D341Med (cell line): ENCODE results near the gene CTDNEP1.

Experiments
- DNase-seq: peaks from one replicate; pipeline ENCODE4 v3.0.0; 2012; ENCODE audit warnings: low spot score

CTDNEP1 gene

GRCh38 chr17:7280519-7281073, 29.1 kb upstream of the CTDNEP1 start:
- DNase-seq: peak; percentile 74

GRCh38 chr17:7279448-7279847, 27.9 kb upstream of the CTDNEP1 start:
- no peak for DNase-seq

- no peak for DNase-seq
Observed at GRCh38 chr17:7266784-7267183, 15.2 kb upstream of the CTDNEP1 start.

DNA sequence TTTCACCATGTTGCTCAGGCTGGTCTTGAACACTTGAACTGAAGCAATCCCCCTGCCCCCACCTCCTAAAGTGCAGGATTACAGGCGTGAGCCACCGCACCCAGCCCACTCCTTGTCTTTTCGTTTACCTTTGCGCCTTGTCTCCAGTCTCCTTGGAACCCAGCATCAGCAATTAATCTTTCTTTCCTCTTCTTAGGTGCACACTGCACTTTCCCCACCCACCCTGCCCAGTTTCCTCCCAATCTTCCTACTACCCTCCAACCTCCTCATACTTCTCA, 12.2 kb upstream of the CTDNEP1 start:
- DNase-seq: no peak

DNA sequence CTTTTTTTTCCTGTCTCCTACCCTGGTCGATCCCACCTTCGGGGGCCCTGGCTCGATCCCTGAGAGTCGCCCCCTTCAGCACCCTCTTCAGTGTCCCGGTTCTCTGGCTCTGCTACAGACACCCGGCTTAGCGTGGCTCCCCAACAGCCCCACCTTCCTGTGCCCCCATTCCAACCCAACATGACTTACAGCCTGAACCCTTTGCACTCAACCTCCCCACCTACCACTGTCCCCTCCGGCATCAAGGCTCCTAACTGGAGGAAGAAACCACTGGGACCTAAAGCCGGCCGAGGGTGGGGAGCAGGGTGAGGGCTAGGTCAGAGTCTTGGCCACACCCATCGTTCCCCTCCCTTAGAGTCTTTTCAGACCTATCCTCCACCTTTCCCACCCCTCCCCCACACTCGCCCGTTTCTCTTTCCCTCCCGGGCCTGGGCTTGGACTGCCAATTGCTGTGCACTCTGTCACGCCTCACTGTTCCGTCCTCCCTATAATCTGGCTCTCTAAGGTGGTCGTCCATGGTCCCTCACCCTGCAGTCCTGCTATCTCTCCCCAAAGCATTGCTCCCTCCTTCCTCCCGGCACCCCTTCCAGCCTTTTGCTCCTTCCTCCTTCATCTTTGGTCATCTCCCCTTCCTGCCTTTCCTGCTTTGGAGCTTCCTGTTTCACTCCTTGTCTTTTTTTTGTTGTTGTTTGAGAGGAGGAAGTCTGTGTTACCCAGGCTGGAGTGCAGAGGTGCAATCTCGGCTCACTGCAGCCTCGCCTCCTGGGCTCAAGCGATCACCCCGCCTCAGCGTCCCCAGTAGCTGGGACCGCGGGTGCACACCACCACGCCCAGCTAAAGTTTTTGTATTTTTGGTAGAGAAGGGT, 11.6 kb upstream of the CTDNEP1 start:
- DNase-seq: no peak

DNA sequence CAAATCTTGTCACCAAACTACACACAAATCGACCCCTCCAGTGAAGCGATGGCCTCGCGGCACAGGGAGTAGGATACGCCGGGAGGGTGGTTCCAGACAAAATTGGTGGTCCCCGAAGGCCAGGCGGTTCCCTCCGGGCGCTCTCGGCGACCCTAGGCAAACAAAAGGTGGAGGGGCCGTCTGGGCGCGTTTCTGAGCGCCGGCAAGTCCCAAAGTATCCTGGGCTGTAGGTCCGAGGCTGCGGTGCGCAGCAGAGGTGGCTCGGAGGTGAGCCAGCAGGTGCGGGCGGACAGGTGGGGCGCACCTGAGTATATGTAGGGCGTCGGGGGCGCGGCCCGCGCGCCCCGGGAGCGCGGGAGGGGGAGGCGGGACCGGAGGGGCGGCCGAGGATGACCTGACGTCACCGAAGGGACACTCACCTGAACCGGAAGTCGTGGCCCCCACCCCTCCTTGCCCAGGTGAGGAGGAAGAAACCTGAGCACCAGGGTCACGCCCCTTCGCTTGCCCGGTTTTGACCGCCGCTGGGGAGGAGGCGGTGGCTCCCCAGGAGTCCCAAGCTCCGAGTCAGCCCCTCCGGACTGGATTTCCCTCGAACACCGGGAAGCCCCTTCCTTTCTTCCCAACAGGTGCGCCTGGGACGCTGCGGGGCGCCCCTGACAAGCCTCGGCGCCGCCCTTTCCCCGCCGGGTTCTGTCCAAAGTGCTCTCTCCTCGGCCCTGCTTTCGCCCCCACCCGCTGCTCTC, 10.8 kb upstream of the CTDNEP1 start, which contains the start of gene CLDN7:
TSS of gene CLDN7 (minus strand) at position 287 of the 743 bp plus-strand sequence. CDS start 435 bp downstream, outside the sequence.
- no peak for DNase-seq

DNA sequence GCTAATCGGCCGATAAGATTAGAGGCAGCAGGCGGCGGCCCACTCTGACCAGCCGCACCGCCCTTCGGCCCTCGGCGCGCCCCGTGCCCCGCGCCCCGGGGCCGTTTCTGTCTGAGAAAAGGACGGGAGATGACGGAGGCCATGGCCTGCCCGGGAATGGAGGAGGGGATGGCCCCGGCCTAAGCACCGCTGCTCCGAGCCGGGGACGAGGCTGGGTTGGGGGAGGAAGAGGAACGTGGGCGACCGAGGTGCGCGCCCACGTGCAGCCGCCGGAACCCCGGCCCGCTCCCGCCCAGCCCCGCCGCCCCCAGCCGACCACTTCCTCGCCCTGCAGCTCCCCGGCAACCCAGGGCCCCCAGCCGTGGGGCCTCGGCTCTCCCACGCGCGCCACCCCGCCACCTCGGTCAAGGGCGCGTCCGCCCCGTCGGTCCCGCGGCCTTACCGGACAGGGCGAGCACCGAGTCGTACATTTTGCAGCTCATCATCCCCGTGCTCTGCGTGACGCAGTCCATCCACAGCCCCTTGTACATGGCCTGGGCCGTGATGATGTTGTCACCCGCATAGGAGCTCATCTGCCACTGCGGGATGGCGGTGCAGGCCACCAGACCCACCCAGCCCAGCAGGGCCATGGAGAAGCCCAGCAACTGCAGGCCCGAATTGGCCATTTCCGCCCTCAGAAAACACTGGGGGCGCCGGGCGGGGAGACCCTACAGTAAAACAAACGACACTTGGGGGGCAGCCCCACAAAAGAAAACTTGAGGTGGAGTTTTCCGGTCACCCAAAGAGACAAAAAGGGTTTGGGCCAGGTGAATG, 10.1 kb upstream of the CTDNEP1 start:
- no peak for DNase-seq

GRCh38 chr17:7260651-7261378, 9.3 kb upstream of the CTDNEP1 start:
- no peak for DNase-seq

DNA sequence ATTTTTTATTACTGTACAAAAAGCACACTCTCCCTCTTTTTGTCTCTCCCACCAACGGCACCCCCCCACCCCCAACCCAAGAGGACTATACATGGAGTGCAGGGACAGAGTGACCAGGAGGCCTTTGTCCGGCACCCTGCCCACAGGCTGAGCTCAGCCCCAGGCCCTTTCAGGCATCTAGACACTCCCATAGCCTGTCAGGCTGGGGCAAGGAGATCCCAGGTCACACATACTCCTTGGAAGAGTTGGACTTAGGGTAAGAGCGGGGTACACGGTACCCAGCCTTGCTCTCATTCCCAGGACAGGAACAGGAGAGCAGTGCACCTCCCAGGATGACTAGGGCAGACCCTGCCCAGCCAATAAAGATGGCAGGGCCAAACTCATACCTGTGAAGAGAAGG, 8.6 kb upstream of the CTDNEP1 start:
- no peak for DNase-seq

DNA sequence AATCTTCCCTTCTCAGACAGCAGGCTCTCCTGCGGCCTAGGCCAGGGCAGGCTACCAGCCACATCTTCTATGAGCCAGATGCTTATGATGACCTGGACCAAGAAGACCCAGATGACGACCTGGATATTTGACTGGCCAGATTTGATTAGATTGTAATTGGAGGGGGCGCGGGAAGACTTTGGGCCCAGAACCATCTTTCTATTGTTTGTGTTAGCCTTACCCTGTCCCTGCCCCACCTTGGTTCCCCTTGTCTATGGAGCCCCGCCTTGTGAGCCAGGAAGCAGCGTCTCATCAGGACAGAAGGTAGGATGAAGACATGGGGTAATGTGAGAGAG, 8.0 kb upstream of the CTDNEP1 start:
- no peak for DNase-seq

GRCh38 chr17:7258731-7259554, 7.4 kb upstream of the CTDNEP1 start:
- no peak for DNase-seq

- DNase-seq: no peak
Observed at GRCh38 chr17:7256766-7257456, 5.4 kb upstream of the CTDNEP1 start.

GRCh38 chr17:7254511-7254910, 3.0 kb upstream of the CTDNEP1 start:
- no peak for DNase-seq

DNA sequence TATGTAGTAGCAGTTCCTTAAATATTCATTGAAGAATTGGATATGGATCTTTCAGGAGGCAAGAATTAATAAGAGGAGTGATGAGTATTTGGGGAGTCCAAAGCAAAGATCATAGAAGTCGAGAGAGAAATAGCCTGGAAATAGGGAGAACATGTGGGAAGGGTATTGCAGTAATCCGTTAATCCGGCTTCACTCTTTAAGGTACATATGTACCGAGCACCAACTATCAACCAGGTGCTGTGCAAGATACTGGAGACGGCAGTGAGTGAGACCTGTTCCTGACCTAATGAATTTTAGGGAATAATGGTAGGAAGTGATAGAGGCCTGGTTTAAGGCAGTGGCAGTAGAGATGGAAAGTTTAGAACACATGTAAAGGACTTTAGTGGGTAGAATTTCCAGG, 1.5 kb upstream of the CTDNEP1 start:
- no peak for DNase-seq

DNA sequence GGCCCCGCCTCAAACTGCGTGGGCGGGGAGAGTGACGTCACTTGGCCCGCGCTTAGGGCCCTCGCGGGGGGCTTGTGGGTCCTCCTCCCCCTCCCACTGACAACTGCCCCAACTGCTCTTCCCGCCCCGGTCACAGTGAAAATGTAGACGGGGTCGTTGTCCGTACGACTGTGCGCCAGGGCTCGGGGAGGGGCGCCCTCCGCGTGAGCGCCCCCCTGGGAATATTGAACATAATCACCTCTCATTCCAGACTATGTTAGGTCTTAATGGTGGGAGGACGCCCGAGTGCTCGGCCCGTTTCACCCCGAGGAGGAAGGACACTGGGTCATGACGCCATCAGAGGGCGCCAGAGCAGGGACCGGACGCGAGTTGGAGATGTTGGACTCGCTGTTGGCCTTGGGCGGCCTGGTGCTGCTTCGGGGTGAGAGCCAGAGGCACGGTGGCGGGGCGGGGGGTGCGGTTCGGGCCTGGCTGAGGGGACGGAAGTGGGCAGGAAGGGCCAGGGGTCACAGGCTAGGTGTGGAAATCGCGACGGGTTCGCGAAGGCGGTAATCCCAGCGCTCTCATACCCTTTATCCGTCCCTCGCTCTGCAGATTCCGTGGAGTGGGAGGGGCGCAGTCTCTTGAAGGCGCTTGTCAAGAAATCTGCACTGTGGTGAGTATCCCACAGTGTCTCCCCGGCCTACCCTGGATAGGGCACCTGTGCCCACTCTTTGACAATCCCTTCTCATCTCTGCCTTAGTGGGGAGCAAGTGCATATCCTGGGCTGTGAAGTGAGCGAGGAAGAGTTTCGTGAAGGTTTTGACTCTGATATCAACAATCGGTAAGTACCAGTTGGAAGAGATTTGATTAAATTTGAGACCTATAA, 876 bp upstream of the CTDNEP1 start, which contains the start of gene ELP5:
TSS of gene ELP5 (plus strand) at position 40 of the 868 bp plus-strand sequence. CDS start at position 376, 336 bp downstream.
- peak; percentile 81 for DNase-seq

DNA sequence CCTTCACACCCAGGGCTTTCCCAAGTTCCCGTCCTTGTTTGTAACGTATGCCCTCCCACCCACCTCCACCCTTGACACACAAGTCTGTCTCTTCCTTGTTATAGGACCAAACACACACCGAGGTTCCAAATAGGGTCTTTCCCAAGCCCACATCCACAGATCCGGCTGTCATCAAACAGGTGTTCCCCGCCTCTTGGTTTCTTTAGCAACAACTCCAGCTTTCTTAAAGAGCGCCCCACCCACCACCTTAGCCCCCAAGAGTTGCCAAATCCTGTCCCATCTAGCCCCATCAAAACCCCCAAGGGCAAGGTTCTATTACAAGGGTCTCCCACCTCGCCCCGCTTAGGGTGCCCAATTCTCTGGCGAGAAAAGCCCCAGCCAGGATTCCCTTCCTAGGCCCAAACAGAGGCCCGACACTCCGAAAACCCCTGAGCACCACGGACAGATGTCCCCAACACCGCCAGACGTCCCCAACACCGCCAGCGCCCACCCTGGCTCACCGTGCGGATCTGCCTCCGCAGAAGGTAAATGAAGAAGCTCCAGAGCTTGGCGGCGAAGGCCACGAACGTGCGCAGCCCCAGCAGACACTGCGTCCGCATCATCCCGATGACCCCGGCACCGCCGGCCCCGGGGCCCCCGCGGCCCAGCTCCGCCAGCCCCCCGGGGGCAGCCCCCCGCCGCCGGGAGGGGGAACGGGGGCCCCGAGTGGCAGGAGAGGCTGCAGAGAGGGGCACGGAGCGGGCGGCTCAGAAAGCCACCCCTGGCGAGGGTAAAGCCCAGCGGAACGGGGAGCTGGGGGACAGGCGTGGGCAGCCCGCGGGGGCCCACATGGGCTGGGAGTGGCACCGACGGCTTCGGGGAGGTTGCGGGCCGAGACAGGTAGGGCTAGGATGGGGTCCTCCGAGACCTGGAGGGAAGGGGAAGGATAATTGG, 573 bp downstream of the CTDNEP1 start:
- no peak for DNase-seq

GRCh38 chr17:7249830-7250229, 1.7 kb downstream of the CTDNEP1 start:
- DNase-seq: no peak

DNA sequence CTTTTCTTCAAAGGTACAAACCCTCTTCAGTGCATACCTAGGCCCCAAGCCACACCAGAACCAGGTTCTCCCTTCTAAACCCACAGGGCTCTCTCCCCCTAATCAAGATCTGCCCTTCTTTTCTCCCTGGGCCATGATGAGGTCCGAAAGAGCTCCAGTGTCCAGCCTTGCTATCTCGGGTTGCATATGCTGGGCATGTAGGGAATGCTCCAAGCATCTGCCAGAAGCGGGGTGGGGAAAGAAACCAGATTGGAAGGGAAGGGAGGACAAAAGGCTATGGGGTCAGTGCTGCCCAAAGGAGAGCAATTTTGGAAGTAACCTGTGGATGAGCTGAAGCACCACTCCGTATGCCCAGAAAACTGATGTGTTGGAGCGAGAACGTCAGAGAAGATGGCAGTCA, 2.3 kb downstream of the CTDNEP1 start:
- DNase-seq: no peak
